HCT116 (cell line): ENCODE measurements around the gene SRPK3. TPM values are rescaled to one million over a fixed set of nuclear protein-coding genes. Genes with fewer than 3 reads are reported as not detected.
"Not testable (repeated sequence)": the region's sequence is repeated elsewhere in the genome, so short reads cannot be mapped to it uniquely, and the experiment has no call there.

ENCODE experiments used
- ATAC-seq: fragments of 200-7000 bp; cut with Tn5 transposase; 2 replicates; pipeline ENCODE4 v1.9.1; 2020; ENCODE audit warnings: mild to moderate bottlenecking, moderate library complexity
- BruUV-seq: library from RNA; stranded (reverse); fragments of 400-500 nt; replicated peaks from 2 replicates; lab custom pipeline; 2021; lab: Mats Ljungman, UMichigan
- CTCF ChIA-PET: fragments of 300-600 bp; sonication (Branson Sonifier 250); formaldehyde crosslinking; loops from one replicate; lab custom pipeline; 2021; ENCODE audit warnings: antibody characterized with exemption; lab: Charles Lee
- POLR2A ChIA-PET: fragments of 300-600, 350-600 bp; sonication (Branson Sonifier 250); formaldehyde crosslinking; loops from one replicate; lab custom pipeline; 2021; ENCODE audit warnings: antibody characterized with exemption; lab: Charles Lee
- RAD21 ChIA-PET, 2 experiments: fragments of 300-600 bp; sonication (Branson Sonifier 250); formaldehyde crosslinking; loops; one replicate each; lab custom pipeline; 2023; ENCODE audit warnings: low total read pairs in 2 of 2; ENCODE audit not compliant: uncharacterized antibody in 2 of 2, unreplicated experiment in 2 of 2, low non-redundant PET in 1 of 2; lab: Charles Lee
- DNase-seq: peaks from one replicate; pipeline ENCODE4 v3.0.0-alpha.2; 2010; ENCODE audit warnings: low read depth, low spot score
- H2AFZ ChIP-seq: fragments of 200-600 bp; shearing (Covaris generic), sonication (generic); 2 replicates; pipeline ENCODE4 v1.6.1; 2017; ENCODE audit warnings: low read depth, mixed run types, mixed read lengths, antibody characterized with exemption, low read length; ENCODE audit not compliant: poor library complexity, severe bottlenecking
- H3K27ac ChIP-seq: 2 replicates; pipeline ENCODE4 v1.5.1; 2012; ENCODE audit warnings: low read depth, low read length
- H3K27me3 ChIP-seq: fragments of 200-600 bp; sonication (generic); 2 replicates; pipeline ENCODE4 v1.6.1; 2016; ENCODE audit warnings: mixed run types, low read length, mixed read lengths; ENCODE audit not compliant: insufficient read depth
- H3K36me3 ChIP-seq, 2 experiments: fragments of 200-500 bp in 1 of 2; fragments of 200-600 bp in 1 of 2; sonication (Bioruptor generic) in 1 of 2; sonication (generic) in 1 of 2; 2 replicates each; pipeline versions ENCODE4 v1.5.1 to v1.6.1; 2014 to 2016; ENCODE audit warnings: low read length in 2 of 2, inconsistent platforms in 1 of 2, mixed read lengths in 1 of 2, mixed run types in 1 of 2; ENCODE audit not compliant: insufficient read depth in 2 of 2, control insufficient read depth in 1 of 2
- H3K4me1 ChIP-seq, 2 experiments: fragments of 200-600 bp in 1 of 2; sonication (generic) in 1 of 2; 2 replicates each; pipeline versions ENCODE4 v1.5.1 to v1.6.1; 2012 to 2017; ENCODE audit warnings: low read length in 2 of 2, inconsistent platforms in 1 of 2, mild to moderate bottlenecking in 1 of 2, mixed read lengths in 1 of 2, mixed run types in 1 of 2, moderate library complexity in 1 of 2; ENCODE audit not compliant: insufficient read depth in 2 of 2, control insufficient read depth in 1 of 2
- H3K4me2 ChIP-seq: fragments of 200-600 bp; sonication (generic); 2 replicates; pipeline ENCODE4 v1.6.1; 2017; ENCODE audit warnings: mixed run types, low read length, mixed read lengths
- H3K4me3 ChIP-seq, 2 experiments: fragments of 200-600 bp in 1 of 2; sonication (generic) in 1 of 2; replicated peaks in 1 of 2; 2 replicates each; pipeline ENCODE4 v1.5.1; 2011 to 2016; ENCODE audit warnings: low read length in 2 of 2, control low read depth in 1 of 2, low read depth in 1 of 2, mild to moderate bottlenecking in 1 of 2, mixed read lengths in 1 of 2, mixed run types in 1 of 2
- H3K79me2 ChIP-seq: fragments of 200-600 bp; sonication (generic); 2 replicates; pipeline ENCODE4 v1.6.1; 2017; ENCODE audit warnings: mild to moderate bottlenecking, mixed run types, low read length, moderate library complexity, mixed read lengths; ENCODE audit not compliant: insufficient read depth
- H3K9ac ChIP-seq: fragments of 200-600 bp; sonication (generic); 2 replicates; pipeline ENCODE4 v1.6.1; 2016; ENCODE audit warnings: low read length, mixed read lengths
- H3K9me2 ChIP-seq: fragments of 200-600 bp; sonication (generic), shearing (Covaris generic); 2 replicates; pipeline ENCODE4 v1.6.1; 2017; ENCODE audit warnings: mixed run types, mild to moderate bottlenecking, moderate library complexity; ENCODE audit not compliant: insufficient read depth
- H3K9me3 ChIP-seq, 2 experiments: fragments of 200-500 bp in 1 of 2; fragments of 200-600 bp in 1 of 2; sonication (Bioruptor generic) in 1 of 2; sonication (generic) in 1 of 2; 2 replicates each; pipeline ENCODE4 v1.6.1; 2014 to 2017; ENCODE audit warnings: low read length in 2 of 2, mixed read lengths in 2 of 2, inconsistent platforms in 1 of 2, low read depth in 1 of 2, mild to moderate bottlenecking in 1 of 2, mixed run types in 1 of 2, moderate library complexity in 1 of 2; ENCODE audit not compliant: control insufficient read depth in 1 of 2, insufficient read depth in 1 of 2
- H4K20me1 ChIP-seq: fragments of 200-600 bp; sonication (generic), shearing (Covaris generic); 2 replicates; pipeline ENCODE4 v1.6.1; 2017; ENCODE audit warnings: mixed run types, mild to moderate bottlenecking, moderate library complexity; ENCODE audit not compliant: insufficient read depth
- ATF3 ChIP-seq: IDR thresholded peaks from 2 replicates; pipeline ENCODE4 v1.6.1; 2012
- EGR1 ChIP-seq: IDR thresholded peaks from 2 replicates; pipeline ENCODE4 v1.6.1; 2012; ENCODE audit warnings: low read depth
- ELF1 ChIP-seq: IDR thresholded peaks from 2 replicates; pipeline ENCODE4 v1.6.1; 2012; ENCODE audit warnings: low read depth, borderline replicate concordance
- EZH2phosphoT487 ChIP-seq: fragments of 200-600 bp; IDR thresholded peaks from 2 replicates; pipeline ENCODE4 v1.6.1; 2018; ENCODE audit warnings: antibody characterized with exemption, borderline replicate concordance
- FOSL1 ChIP-seq: IDR thresholded peaks from 2 replicates; pipeline ENCODE4 v1.6.1; 2012; ENCODE audit warnings: low read depth
- JUND ChIP-seq: IDR thresholded peaks from 2 replicates; pipeline ENCODE4 v1.6.1; 2012
- MAX ChIP-seq: IDR thresholded peaks from 2 replicates; pipeline ENCODE4 v1.6.1; 2012
- POLR2A ChIP-seq: IDR thresholded peaks from 2 replicates; pipeline ENCODE4 v1.7.0; 2011; ENCODE audit warnings: borderline replicate concordance; ENCODE audit not compliant: insufficient read depth, insufficient read length; ENCODE audit errors: extremely low read depth
- POLR2AphosphoS5 ChIP-seq: IDR thresholded peaks from 2 replicates; pipeline ENCODE4 v1.6.1; 2011; ENCODE audit warnings: mild to moderate bottlenecking, low read depth, low read length, moderate library complexity
- RAD21 ChIP-seq: IDR thresholded peaks from 2 replicates; pipeline ENCODE4 v1.6.1; 2012; ENCODE audit warnings: low read depth, mild to moderate bottlenecking
- SIN3A ChIP-seq: IDR thresholded peaks from 2 replicates; pipeline ENCODE4 v1.6.1; 2012; ENCODE audit warnings: low read depth
- SRF ChIP-seq: IDR thresholded peaks from 2 replicates; pipeline ENCODE4 v1.6.1; 2012; ENCODE audit warnings: low read depth
- TCF7L2 ChIP-seq: IDR thresholded peaks from 2 replicates; pipeline ENCODE4 v1.7.0; 2011; ENCODE audit warnings: borderline replicate concordance, inconsistent platforms; ENCODE audit not compliant: insufficient read depth, insufficient read length; ENCODE audit errors: extremely low read depth
- YY1 ChIP-seq: IDR thresholded peaks from 2 replicates; pipeline ENCODE4 v1.6.1; 2011; ENCODE audit warnings: low read length, low read depth, moderate library complexity, mild to moderate bottlenecking; ENCODE audit not compliant: insufficient replicate concordance; ENCODE audit errors: extremely low read depth
- ZFX ChIP-seq: fragments of 450-650 bp; IDR thresholded peaks from 2 replicates; pipeline ENCODE4 v1.6.1; 2017
- ZNF274 ChIP-seq: fragments of 200-500 bp; sonication (Bioruptor generic); IDR thresholded peaks from 2 replicates; pipeline ENCODE4 v1.6.1; 2014; ENCODE audit warnings: mild to moderate bottlenecking, low read depth, low read length, inconsistent platforms
- intact Hi-C: fragments of 100-400 bp; cut with micrococcal nuclease; formaldehyde crosslinking; loops from 2 replicates; pipeline ENCODE4 v1.10.0; 2022
- total RNA-seq: library from RNA; stranded (reverse); gene quantifications from one replicate; pipeline ENCODE4 v1.2.1, GENCODE V29; 2021; ENCODE audit not compliant: unreplicated experiment
- TF ChIP-seq, protein P1 (sequence below): IDR thresholded peaks from 2 replicates; pipeline ENCODE4 v1.6.1; 2011; ENCODE audit warnings: mild to moderate bottlenecking, low read length, moderate library complexity; ENCODE audit not compliant: insufficient replicate concordance; ENCODE audit errors: extremely low read depth

The SRPK3 gene
- total RNA-seq, 1 experiment from 2014 or later, result not detected

- Histone ChIP-seq H3K4me1 (no peaks in the 10 kb centered on the region), H3K27me3 (no peaks in the 10 kb centered on the region), H3K9me3 (no peaks in the 10 kb centered on the region), H3K9ac (no peak overlapping the region), H3K9me2 (no peaks in the 10 kb centered on the region), H3K4me3 (no peak overlapping the region), H3K79me2 (no peaks in the 10 kb centered on the region), H3K4me2 (no peak overlapping the region), H2AFZ (no peak overlapping the region), H3K36me3 (no peaks in the 10 kb centered on the region), H4K20me1 (no peaks in the 10 kb centered on the region), H3K27ac (no peak overlapping the region)
- intact Hi-C loops, result no loop called here
- RAD21 ChIA-PET, result no interaction called here
- ATAC-seq (no peak), DNase-seq (no peak)
- TF ChIP-seq JUND (no peak), TCF7L2 (no peak), ZNF274 (no peak), SIN3A (no peak), EZH2phosphoT487 (no peak), ATF3 (no peak), FOSL1 (no peak), POLR2A (no peak), ZFX (no peak), MAX (no peak), RAD21 (no peak), YY1 (no peak), ELF1 (no peak), SRF (no peak), POLR2AphosphoS5 (no peak), EGR1 (no peak)
- TF ChIP-seq, protein P1, sequence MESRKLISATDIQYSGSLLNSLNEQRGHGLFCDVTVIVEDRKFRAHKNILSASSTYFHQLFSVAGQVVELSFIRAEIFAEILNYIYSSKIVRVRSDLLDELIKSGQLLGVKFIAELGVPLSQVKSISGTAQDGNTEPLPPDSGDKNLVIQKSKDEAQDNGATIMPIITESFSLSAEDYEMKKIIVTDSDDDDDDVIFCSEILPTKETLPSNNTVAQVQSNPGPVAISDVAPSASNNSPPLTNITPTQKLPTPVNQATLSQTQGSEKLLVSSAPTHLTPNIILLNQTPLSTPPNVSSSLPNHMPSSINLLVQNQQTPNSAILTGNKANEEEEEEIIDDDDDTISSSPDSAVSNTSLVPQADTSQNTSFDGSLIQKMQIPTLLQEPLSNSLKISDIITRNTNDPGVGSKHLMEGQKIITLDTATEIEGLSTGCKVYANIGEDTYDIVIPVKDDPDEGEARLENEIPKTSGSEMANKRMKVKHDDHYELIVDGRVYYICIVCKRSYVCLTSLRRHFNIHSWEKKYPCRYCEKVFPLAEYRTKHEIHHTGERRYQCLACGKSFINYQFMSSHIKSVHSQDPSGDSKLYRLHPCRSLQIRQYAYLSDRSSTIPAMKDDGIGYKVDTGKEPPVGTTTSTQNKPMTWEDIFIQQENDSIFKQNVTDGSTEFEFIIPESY, result no peak
- no TSS peak for BruUV-seq
- POLR2A ChIA-PET, result no interaction called here
- CTCF ChIA-PET, result no interaction called here
Observed at GRCh38 chrX:153744210-153745066, 36.4 kb upstream of the SRPK3 start.

- H4K20me1 ChIP-seq, H3K79me2 ChIP-seq, CTCF ChIA-PET, H3K9ac ChIP-seq, H3K9me3 ChIP-seq, H3K4me2 ChIP-seq, H3K4me3 ChIP-seq, H2AFZ ChIP-seq, H3K27me3 ChIP-seq, H3K36me3 ChIP-seq, H3K9me2 ChIP-seq, POLR2A ChIA-PET, H3K4me1 ChIP-seq, intact Hi-C loops, DNase-seq, ATAC-seq, BruUV-seq, RAD21 ChIA-PET, H3K27ac ChIP-seq: not testable (repeated sequence)
Observed at GRCh38 chrX:153745067-153745433, 35.8 kb upstream of the SRPK3 start.
